HepG2 (cell line): ENCODE data around the gene NRL. TPM values are rescaled to one million over a fixed set of nuclear protein-coding genes. Genes with fewer than 3 reads are reported as not detected.
A peak's percentile ranks its signal among the peaks of the same experiment; 100 is the strongest.

Experiments used
- CAMTA2 ChIP-seq: sonication (generic); formaldehyde crosslinking; IDR thresholded peaks from 2 replicates; pipeline ENCODE4 v1.4.0; 2020; ENCODE audit warnings: mild to moderate bottlenecking, missing genetic modification reagents, borderline replicate concordance
- CEBPB ChIP-seq: IDR thresholded peaks from 2 replicates; pipeline ENCODE4 v1.6.1; 2011; ENCODE audit warnings: low read depth, low read length, improper control_type of control experiment, borderline replicate concordance
- ETV5 ChIP-seq: IDR thresholded peaks from 2 replicates; pipeline ENCODE4 v1.6.1; 2018; ENCODE audit warnings: missing biosample characterization, missing genetic modification reagents, inconsistent platforms, borderline replicate concordance
- SNAPC2 ChIP-seq: sonication (generic); formaldehyde crosslinking; IDR thresholded peaks from 2 replicates; pipeline ENCODE4 v1.8.1; 2022; ENCODE audit warnings: mild to moderate bottlenecking, missing genetic modification reagents
- TAF1 ChIP-seq: sonication (generic); formaldehyde crosslinking; IDR thresholded peaks from 2 replicates; pipeline ENCODE4 v1.4.0; 2020; ENCODE audit warnings: missing genetic modification reagents
- ZBTB7A ChIP-seq: sonication (generic); formaldehyde crosslinking; IDR thresholded peaks from 2 replicates; pipeline ENCODE4 v1.8.0; 2022; ENCODE audit warnings: mild to moderate bottlenecking, missing genetic modification reagents
- ZKSCAN5 ChIP-seq: sonication (generic); formaldehyde crosslinking; IDR thresholded peaks from 2 replicates; pipeline ENCODE4 v1.5.1; 2020; ENCODE audit warnings: mild to moderate bottlenecking, missing genetic modification reagents
- ZNF274 ChIP-seq: sonication (generic); formaldehyde crosslinking; IDR thresholded peaks from 2 replicates; pipeline ENCODE4 v1.5.1; 2020; ENCODE audit warnings: mild to moderate bottlenecking, missing genetic modification reagents
- ZNF292 ChIP-seq: sonication (generic); formaldehyde crosslinking; IDR thresholded peaks from 2 replicates; pipeline ENCODE4 v1.8.1; 2022; ENCODE audit warnings: mild to moderate bottlenecking, low read depth, missing genetic modification reagents, borderline replicate concordance
- ZNF367 ChIP-seq: sonication (generic); formaldehyde crosslinking; IDR thresholded peaks from 2 replicates; pipeline ENCODE4 v1.4.0; 2020; ENCODE audit warnings: missing genetic modification reagents, borderline replicate concordance
- ZNF446 ChIP-seq: sonication (generic); formaldehyde crosslinking; IDR thresholded peaks from 2 replicates; pipeline ENCODE4 v1.5.0; 2020; ENCODE audit warnings: mild to moderate bottlenecking, missing genetic modification reagents
- ZNF619 ChIP-seq: sonication (generic); formaldehyde crosslinking; IDR thresholded peaks from 2 replicates; pipeline ENCODE4 v1.4.0; 2020; ENCODE audit warnings: mild to moderate bottlenecking, missing genetic modification reagents
- ZNF678 ChIP-seq: sonication (generic); formaldehyde crosslinking; IDR thresholded peaks from 2 replicates; pipeline ENCODE4 v1.4.0; 2020; ENCODE audit warnings: mild to moderate bottlenecking, missing genetic modification reagents
- ZNF773 ChIP-seq: sonication (generic); formaldehyde crosslinking; IDR thresholded peaks from 2 replicates; pipeline ENCODE4 v1.4.0; 2020; ENCODE audit warnings: missing genetic modification reagents, borderline replicate concordance
- ZNF781 ChIP-seq: sonication (generic); formaldehyde crosslinking; IDR thresholded peaks from 2 replicates; pipeline ENCODE4 v1.5.1; 2020; ENCODE audit warnings: borderline replicate concordance, mild to moderate bottlenecking, missing genetic modification reagents; ENCODE audit errors: not compliant biosample characterization
- ZNF788 ChIP-seq: sonication (generic); formaldehyde crosslinking; IDR thresholded peaks from 2 replicates; pipeline ENCODE4 v1.5.0; 2020; ENCODE audit warnings: mild to moderate bottlenecking, missing genetic modification reagents, borderline replicate concordance
- ZSCAN25 ChIP-seq: sonication (generic); formaldehyde crosslinking; IDR thresholded peaks from 2 replicates; pipeline ENCODE4 v1.8.0; 2022; ENCODE audit warnings: mild to moderate bottlenecking, missing genetic modification reagents
- polyA plus RNA-seq, 8 experiments: library from polyadenylated mRNA; depleted of rRNA in 3 of 8; stranded (reverse) in 7 of 8; unstranded in 1 of 8; fragments of >200 nt; fragmentation: Illumina TruSeq in 4 of 8; extraction: Trizol in 4 of 8; gene quantifications; 2 replicates each; pipeline versions ENCODE4 v1.2.1 to v1.2.3, GENCODE V29; 2011 to 2016; ENCODE audit warnings: low read depth in 4 of 8, missing spikeins in 1 of 8, mixed read lengths in 1 of 8; ENCODE audit not compliant: insufficient read depth in 1 of 8
- total RNA-seq, 5 experiments: library from RNA; depleted of rRNA; stranded (reverse); fragments of >200 nt; fragmentation: Illumina TruSeq; extraction: Trizol; gene quantifications; 2 replicates each; pipeline ENCODE4 v1.2.3, GENCODE V29; 2016; ENCODE audit warnings: low read depth in 1 of 5
- TF ChIP-seq, protein P1 (sequence below): sonication (generic); formaldehyde crosslinking; IDR thresholded peaks from 2 replicates; pipeline ENCODE4 v1.9.0; 2022; ENCODE audit warnings: missing genetic modification reagents, mild to moderate bottlenecking, borderline replicate concordance
- TF ChIP-seq, protein P2 (sequence below): IDR thresholded peaks from 2 replicates; pipeline ENCODE4 v1.6.1; 2016; ENCODE audit warnings: low read depth
- TF ChIP-seq, protein P3 (sequence below): sonication (generic); formaldehyde crosslinking; IDR thresholded peaks from 2 replicates; pipeline ENCODE4 v1.9.0; 2021; ENCODE audit warnings: missing genetic modification reagents, borderline replicate concordance
- TF ChIP-seq, protein P4 (sequence below): sonication (generic); formaldehyde crosslinking; conservative IDR thresholded peaks from 2 replicates; pipeline ENCODE4 v1.4.0; 2020; ENCODE audit warnings: missing genetic modification reagents

The NRL gene
- total and polyA plus RNA-seq, 2 of the 13 experiments (the other 11 are each of a cell fraction or from before 2014, with no cell fraction given): 2.5 to 4.7 TPM

DNA sequence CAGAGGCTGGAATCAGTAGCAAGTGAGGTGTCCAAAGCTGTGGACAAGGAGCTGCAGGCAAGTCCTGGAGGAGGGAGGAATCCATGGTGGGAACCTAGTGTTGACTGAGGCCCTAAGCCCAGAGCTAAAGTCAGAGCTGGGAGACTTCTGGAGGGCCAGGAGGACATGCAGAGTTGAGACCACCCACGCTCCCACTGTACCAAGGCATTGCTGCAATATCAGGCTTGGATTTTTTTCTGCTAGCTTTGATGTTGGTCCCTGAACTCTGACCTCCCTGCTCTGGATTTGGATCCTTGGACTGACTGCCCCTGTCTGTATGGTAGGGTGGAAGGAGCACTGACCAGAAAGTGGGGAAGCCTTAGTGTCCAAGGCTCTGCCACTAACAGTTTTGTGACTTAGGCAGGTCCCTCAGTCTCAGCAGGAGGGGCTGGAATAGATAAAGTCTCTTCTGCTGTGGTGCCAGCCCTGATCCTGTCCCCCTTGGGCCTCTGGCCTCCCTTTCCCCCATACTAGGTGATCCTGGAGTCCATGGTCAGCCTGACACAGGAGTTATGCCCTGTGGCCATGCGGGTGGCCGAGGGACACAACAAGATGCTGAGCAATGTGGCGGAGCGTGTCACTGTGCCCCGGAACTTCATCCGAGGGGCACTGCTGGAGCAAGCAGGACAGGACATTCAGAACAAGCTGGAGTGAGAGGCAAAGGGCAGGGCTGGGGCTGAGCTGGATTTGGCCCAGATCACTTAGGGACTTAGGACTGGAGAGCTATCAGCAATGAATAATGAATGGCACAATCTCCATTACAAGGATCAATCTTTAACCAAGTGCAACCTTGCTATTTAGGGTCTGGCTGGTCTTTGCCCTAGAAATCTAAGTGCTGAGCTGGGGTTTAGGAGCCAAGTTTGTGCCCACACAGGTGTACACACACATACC, 53.5 kb downstream of the NRL start (continued):
- TF ChIP-seq, protein P1, sequence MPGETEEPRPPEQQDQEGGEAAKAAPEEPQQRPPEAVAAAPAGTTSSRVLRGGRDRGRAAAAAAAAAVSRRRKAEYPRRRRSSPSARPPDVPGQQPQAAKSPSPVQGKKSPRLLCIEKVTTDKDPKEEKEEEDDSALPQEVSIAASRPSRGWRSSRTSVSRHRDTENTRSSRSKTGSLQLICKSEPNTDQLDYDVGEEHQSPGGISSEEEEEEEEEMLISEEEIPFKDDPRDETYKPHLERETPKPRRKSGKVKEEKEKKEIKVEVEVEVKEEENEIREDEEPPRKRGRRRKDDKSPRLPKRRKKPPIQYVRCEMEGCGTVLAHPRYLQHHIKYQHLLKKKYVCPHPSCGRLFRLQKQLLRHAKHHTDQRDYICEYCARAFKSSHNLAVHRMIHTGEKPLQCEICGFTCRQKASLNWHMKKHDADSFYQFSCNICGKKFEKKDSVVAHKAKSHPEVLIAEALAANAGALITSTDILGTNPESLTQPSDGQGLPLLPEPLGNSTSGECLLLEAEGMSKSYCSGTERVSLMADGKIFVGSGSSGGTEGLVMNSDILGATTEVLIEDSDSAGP: peak; percentile 64; the same call in 1 of the 2 replicates
- TF ChIP-seq CEBPB (no peak; the same call in 1 of the 2 replicates), ZNF781 (CRISPR knock-in tag) (peak; percentile 34), ZNF773 (CRISPR knock-in tag) (no peak), ZBTB7A (CRISPR knock-in tag) (0 out of 2 replicates have a peak, but pooled peaks have one; percentile 2), ZNF292 (peak; percentile 56; the same call in 1 of the 2 replicates), TAF1 (CRISPR knock-in tag) (0 out of 2 replicates have a peak, but pooled peaks have one; percentile 27), ZNF788 (CRISPR knock-in tag) (0 out of 2 replicates have a peak, but pooled peaks have one; percentile 11), ZKSCAN5 (CRISPR knock-in tag) (no peak), ZNF678 (CRISPR knock-in tag) (no peak), ETV5 (CRISPR knock-in tag) (no peak), SNAPC2 (no peak), ZNF619 (CRISPR knock-in tag) (0 out of 2 replicates have a peak, but pooled peaks have one; percentile 48), ZNF446 (CRISPR knock-in tag) (peak; percentile 52; the same call in 1 of the 2 replicates), CAMTA2 (no peak), ZNF367 (CRISPR knock-in tag) (no peak), ZNF274 (CRISPR knock-in tag) (peak; percentile 46; the same call in 1 of the 2 replicates), ZSCAN25 (CRISPR knock-in tag) (0 out of 2 replicates have a peak, but pooled peaks have one; percentile 36)
- TF ChIP-seq, protein P2, sequence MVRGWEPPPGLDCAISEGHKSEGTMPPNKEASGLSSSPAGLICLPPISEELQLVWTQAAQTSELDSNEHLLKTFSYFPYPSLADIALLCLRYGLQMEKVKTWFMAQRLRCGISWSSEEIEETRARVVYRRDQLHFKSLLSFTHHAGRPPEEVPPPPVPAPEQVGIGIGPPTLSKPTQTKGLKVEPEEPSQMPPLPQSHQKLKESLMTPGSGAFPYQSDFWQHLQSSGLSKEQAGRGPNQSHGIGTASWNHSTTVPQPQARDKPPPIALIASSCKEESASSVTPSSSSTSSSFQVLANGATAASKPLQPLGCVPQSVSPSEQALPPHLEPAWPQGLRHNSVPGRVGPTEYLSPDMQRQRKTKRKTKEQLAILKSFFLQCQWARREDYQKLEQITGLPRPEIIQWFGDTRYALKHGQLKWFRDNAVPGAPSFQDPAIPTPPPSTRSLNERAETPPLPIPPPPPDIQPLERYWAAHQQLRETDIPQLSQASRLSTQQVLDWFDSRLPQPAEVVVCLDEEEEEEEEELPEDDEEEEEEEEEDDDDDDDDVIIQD: 0 out of 2 replicates have a peak, but pooled peaks have one; percentile 25
- TF ChIP-seq, protein P3, sequence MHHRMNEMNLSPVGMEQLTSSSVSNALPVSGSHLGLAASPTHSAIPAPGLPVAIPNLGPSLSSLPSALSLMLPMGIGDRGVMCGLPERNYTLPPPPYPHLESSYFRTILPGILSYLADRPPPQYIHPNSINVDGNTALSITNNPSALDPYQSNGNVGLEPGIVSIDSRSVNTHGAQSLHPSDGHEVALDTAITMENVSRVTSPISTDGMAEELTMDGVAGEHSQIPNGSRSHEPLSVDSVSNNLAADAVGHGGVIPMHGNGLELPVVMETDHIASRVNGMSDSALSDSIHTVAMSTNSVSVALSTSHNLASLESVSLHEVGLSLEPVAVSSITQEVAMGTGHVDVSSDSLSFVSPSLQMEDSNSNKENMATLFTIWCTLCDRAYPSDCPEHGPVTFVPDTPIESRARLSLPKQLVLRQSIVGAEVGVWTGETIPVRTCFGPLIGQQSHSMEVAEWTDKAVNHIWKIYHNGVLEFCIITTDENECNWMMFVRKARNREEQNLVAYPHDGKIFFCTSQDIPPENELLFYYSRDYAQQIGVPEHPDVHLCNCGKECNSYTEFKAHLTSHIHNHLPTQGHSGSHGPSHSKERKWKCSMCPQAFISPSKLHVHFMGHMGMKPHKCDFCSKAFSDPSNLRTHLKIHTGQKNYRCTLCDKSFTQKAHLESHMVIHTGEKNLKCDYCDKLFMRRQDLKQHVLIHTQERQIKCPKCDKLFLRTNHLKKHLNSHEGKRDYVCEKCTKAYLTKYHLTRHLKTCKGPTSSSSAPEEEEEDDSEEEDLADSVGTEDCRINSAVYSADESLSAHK (CRISPR knock-in tag): no peak
- TF ChIP-seq, protein P4, sequence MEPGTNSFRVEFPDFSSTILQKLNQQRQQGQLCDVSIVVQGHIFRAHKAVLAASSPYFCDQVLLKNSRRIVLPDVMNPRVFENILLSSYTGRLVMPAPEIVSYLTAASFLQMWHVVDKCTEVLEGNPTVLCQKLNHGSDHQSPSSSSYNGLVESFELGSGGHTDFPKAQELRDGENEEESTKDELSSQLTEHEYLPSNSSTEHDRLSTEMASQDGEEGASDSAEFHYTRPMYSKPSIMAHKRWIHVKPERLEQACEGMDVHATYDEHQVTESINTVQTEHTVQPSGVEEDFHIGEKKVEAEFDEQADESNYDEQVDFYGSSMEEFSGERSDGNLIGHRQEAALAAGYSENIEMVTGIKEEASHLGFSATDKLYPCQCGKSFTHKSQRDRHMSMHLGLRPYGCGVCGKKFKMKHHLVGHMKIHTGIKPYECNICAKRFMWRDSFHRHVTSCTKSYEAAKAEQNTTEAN: no peak
